Thyroid gland (tissue), 4 donors: Measurements from ENCODE around the gene TBC1D2.

Experiments used
- CTCF ChIP-seq, 6 experiments: fragments of 200-600 bp in 3 of 6; fragments of 450-650 bp in 3 of 6; sonication (generic) in 3 of 6; IDR thresholded peaks; one replicate each; pipeline ENCODE4 v1.5.1; 2016 to 2019; ENCODE audit warnings: antibody characterized with exemption in 6 of 6, mild to moderate bottlenecking in 2 of 6, inconsistent platforms in 1 of 6, moderate library complexity in 1 of 6
- POLR2A ChIP-seq, 2 donors: fragments of 450-650 bp; IDR thresholded peaks; one replicate each; pipeline ENCODE4 v1.6.1; 2017; ENCODE audit warnings: antibody characterized with exemption in 2 of 2, mild to moderate bottlenecking in 2 of 2, moderate library complexity in 1 of 2

- no peak for TF ChIP-seq CTCF (IDR thresholded peaks at IDR 0.05)
- no peak for TF ChIP-seq POLR2A (IDR thresholded peaks at IDR 0.05)
These were observed 82.8 kb downstream of the TBC1D2 start for GRCh38 chr9:98172604-98173003.
